ENCODE results near the gene PNMA8C.

DNA sequence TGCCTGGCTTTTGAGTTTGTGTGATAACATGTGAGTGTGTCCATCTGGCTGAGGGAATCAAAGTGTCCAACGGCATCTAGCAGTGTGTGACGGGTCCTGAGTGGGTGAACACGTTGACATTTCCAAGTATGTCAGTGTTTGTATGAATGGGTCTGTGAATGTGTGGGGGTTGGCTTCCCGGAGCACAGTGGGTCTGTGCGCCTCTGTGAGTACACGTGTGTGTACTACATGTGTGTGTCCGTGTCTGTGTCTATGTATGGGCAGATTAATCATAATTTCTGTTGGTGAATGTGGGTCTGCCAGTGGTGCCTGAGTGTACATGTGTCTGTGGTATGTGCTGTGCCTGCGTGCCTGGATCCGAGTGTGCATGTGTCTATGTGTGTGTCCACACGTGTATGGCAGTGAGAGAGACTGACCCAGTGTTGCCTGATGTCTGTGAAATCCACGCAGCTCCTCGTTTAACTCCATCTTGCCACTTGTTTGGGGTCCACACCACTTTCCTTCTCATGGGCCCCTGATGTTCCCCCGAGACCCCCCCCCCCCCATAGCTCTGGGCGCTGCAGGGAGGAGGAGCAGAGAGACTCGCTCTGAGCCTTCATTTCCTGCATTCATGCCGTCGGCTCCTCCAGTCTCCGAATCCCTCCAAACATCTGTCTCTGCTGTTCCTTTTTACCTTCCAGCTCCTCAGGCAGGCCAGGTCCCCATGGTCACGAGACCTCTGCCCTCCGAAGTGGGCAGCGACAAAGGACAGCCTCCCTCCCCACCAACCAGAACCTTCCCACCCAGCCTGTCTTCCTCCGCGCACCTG lies 20.7 kb downstream of the PNMA8C start:
- no peak for TF ChIP-seq EP300 (IDR thresholded peaks at IDR 0.05)
- TF ChIP-seq POLR2AphosphoS5 (IDR thresholded peaks at IDR 0.05): no peak
- TF ChIP-seq, protein P1, sequence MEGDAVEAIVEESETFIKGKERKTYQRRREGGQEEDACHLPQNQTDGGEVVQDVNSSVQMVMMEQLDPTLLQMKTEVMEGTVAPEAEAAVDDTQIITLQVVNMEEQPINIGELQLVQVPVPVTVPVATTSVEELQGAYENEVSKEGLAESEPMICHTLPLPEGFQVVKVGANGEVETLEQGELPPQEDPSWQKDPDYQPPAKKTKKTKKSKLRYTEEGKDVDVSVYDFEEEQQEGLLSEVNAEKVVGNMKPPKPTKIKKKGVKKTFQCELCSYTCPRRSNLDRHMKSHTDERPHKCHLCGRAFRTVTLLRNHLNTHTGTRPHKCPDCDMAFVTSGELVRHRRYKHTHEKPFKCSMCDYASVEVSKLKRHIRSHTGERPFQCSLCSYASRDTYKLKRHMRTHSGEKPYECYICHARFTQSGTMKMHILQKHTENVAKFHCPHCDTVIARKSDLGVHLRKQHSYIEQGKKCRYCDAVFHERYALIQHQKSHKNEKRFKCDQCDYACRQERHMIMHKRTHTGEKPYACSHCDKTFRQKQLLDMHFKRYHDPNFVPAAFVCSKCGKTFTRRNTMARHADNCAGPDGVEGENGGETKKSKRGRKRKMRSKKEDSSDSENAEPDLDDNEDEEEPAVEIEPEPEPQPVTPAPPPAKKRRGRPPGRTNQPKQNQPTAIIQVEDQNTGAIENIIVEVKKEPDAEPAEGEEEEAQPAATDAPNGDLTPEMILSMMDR (IDR thresholded peaks at IDR 0.05): no peak
